ENCODE measurements around the gene PRDX4.

- TF ChIP-seq, protein P1, sequence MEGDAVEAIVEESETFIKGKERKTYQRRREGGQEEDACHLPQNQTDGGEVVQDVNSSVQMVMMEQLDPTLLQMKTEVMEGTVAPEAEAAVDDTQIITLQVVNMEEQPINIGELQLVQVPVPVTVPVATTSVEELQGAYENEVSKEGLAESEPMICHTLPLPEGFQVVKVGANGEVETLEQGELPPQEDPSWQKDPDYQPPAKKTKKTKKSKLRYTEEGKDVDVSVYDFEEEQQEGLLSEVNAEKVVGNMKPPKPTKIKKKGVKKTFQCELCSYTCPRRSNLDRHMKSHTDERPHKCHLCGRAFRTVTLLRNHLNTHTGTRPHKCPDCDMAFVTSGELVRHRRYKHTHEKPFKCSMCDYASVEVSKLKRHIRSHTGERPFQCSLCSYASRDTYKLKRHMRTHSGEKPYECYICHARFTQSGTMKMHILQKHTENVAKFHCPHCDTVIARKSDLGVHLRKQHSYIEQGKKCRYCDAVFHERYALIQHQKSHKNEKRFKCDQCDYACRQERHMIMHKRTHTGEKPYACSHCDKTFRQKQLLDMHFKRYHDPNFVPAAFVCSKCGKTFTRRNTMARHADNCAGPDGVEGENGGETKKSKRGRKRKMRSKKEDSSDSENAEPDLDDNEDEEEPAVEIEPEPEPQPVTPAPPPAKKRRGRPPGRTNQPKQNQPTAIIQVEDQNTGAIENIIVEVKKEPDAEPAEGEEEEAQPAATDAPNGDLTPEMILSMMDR (conservative IDR thresholded peaks at IDR 0.05; ENCODE audit: low read length) = no peak
- no peak for TF ChIP-seq EZH2phosphoT487 (IDR thresholded peaks at IDR 0.05; ENCODE audit: borderline replicate concordance, low read depth, low read length)
These were observed 4.4 kb upstream of the PRDX4 start for GRCh38 chrX:23662853-23663252.
